Breast epithelium (tissue), 3 donors: Measurements from ENCODE around the gene CDH18.

Source experiments
- POLR2A ChIP-seq: fragments of 450-650 bp; IDR thresholded peaks from one replicate; pipeline ENCODE4 v1.6.1; 2016; ENCODE audit warnings: antibody characterized with exemption, mild to moderate bottlenecking, moderate library complexity
- TF ChIP-seq, protein P1 (sequence below), 3 donors: fragments of 450-650 bp; IDR thresholded peaks; one replicate each; pipeline ENCODE4 v1.5.1; 2016 to 2017; ENCODE audit warnings: antibody characterized with exemption in 3 of 3, mild to moderate bottlenecking in 3 of 3, moderate library complexity in 3 of 3

DNA sequence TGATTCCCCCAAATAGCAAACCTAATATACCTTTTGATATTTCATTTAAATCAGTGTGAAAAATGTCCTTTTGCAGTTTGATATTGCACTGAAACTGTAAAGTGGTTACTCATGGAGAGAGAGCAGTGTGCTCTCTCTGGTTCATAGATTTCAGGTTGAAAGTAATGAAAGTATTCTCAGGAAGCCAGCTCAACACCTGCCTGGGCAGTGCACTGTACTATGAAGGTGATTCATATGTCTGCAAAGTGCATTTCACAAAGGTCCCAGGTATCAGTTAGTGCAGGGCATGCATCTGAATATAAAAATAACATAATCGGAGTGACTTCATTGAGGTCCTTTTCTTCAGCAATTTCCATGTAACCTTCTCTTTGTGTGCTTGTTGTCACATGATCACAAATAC, 274.3 kb downstream of the CDH18 start:
- TF ChIP-seq, protein P1, sequence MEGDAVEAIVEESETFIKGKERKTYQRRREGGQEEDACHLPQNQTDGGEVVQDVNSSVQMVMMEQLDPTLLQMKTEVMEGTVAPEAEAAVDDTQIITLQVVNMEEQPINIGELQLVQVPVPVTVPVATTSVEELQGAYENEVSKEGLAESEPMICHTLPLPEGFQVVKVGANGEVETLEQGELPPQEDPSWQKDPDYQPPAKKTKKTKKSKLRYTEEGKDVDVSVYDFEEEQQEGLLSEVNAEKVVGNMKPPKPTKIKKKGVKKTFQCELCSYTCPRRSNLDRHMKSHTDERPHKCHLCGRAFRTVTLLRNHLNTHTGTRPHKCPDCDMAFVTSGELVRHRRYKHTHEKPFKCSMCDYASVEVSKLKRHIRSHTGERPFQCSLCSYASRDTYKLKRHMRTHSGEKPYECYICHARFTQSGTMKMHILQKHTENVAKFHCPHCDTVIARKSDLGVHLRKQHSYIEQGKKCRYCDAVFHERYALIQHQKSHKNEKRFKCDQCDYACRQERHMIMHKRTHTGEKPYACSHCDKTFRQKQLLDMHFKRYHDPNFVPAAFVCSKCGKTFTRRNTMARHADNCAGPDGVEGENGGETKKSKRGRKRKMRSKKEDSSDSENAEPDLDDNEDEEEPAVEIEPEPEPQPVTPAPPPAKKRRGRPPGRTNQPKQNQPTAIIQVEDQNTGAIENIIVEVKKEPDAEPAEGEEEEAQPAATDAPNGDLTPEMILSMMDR (IDR thresholded peaks at IDR 0.05): no peak
- TF ChIP-seq POLR2A: no peak
